Fibroblast of skin of back (primary cell): ENCODE data around the gene PSMD5.
A peak's percentile ranks its signal among the peaks of the same experiment; 100 is the strongest.
"Not testable (repeated sequence)": the region's sequence is repeated elsewhere in the genome, so short reads cannot be mapped to it uniquely, and the experiment has no call there.

Experiments
- DNase-seq: peaks from one replicate; pipeline ENCODE4 v3.0.0-alpha.2; 2013

PSMD5 gene

GRCh38 chr9:120854596-120855327 lies 12.0 kb upstream of the PSMD5 start:
- DNase-seq: no peak

- no peak for DNase-seq
These were observed 10.5 kb upstream of the PSMD5 start for GRCh38 chr9:120853198-120853597.

GRCh38 chr9:120852240-120853010 lies 9.7 kb upstream of the PSMD5 start:
- DNase-seq: no peak

- no peak for DNase-seq
These were observed 8.7 kb upstream of the PSMD5 start for GRCh38 chr9:120851449-120851848.

GRCh38 chr9:120850315-120850714 lies 7.6 kb upstream of the PSMD5 start:
- no peak for DNase-seq

DNA sequence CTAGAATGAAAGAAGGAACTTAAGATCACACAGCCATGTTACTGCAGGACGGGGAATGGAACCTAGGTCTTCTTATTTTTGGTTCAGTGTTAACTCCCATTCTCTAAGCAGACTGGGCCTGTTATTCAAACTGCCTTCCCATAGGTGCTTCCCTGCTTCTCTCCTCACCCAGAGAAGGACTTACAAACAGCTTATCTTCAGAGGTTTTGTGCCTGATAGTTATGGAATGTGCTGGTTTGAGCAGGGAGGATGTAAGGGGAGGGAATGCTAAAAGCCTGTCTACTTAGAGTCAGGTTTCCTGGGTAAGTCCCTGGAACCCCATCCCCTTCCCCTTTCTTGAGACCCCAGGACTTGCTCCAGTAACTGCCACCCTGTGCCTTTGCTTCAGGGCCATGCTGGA lies 4.2 kb upstream of the PSMD5 start:
- DNase-seq: no peak

- DNase-seq: no peak
These were observed 3.6 kb upstream of the PSMD5 start for GRCh38 chr9:120846251-120846889.

GRCh38 chr9:120845255-120845654 lies 2.5 kb upstream of the PSMD5 start:
- no peak for DNase-seq

DNA sequence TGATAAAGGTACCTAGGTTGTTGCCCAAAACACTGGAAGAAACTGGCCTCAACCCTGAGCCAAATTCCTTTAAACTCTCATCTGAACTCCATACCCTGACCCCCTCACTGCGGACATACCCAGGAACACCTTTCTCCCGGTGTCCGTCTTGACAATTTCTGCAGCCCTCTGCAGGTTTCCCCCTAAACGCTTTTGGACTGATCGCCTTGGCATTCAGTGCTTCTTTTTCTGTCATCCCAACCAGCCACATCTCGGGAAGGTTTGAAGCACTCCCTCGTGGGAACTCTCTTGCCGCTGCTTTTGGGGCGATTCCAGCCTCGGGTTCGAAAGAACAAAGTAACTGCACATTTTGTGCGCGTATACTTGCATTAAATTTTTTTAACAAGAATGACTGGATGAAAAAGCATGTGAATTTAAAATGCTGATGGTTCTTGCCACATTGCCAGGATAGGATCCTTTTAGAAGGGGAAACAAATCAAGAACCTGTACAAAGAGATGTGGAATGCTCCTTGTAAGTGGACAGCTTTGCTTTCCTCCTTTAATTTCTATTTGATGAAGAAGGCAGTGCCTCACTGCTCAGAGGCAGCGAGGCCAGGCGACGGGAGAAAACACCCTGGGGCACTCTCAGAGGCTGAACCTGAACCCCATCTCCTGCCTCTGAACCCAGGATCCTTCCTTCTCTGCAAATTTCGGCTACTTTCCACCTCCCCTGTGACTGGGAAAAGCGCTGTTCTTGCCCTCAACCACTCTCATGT lies 615 bp downstream of the PSMD5 start:
- DNase-seq: peak; percentile 2

GRCh38 chr9:120839146-120839545 lies 3.6 kb downstream of the PSMD5 start:
- no peak for DNase-seq

DNA sequence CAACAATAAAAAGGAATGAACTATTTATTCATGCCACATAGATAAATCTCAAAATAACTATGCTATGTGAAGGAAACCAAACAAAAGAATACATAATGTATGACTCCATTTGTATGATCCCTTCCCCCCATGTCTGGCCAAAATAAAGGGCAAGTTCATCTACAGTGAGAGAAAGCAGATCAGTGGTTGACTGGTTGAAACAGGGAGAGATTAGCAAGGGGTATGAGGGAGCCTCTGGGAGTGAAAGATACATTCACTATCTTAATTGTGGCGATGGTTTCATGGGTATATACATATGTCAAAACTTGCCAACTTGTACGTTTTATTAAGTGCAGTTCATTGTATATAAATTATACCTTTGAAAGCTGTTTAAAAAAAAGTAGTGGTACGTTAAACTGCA lies 4.8 kb downstream of the PSMD5 start:
- no peak for DNase-seq

GRCh38 chr9:120833325-120833724 lies 9.4 kb downstream of the PSMD5 start:
- DNase-seq: no peak

GRCh38 chr9:120832807-120833206 lies 9.9 kb downstream of the PSMD5 start:
- DNase-seq: no peak

- DNase-seq: no peak
These were observed 11.9 kb downstream of the PSMD5 start for GRCh38 chr9:120830865-120831264.

DNA sequence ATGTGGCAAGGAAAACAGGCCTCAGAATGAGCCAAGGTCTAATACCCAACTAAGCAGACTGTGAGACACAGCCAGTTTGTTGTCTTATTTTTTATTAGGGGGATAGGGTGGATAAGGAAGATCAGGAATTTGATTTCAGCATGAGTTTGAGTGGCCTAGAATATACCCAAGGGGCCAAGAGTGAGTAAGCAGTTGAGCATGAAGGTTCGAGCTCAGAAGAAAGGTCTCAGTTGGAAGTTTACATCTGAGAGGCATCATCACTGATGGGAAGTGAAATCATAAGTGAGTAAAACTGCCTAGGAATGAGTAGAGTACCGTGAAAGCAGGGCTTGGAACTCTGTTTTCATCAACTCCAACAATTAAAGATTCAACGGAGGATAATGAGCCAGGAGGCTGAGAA lies 12.6 kb downstream of the PSMD5 start:
- DNase-seq: peak; percentile 41

- no peak for DNase-seq
These were observed 13.1 kb downstream of the PSMD5 start for GRCh38 chr9:120829650-120830049.

DNA sequence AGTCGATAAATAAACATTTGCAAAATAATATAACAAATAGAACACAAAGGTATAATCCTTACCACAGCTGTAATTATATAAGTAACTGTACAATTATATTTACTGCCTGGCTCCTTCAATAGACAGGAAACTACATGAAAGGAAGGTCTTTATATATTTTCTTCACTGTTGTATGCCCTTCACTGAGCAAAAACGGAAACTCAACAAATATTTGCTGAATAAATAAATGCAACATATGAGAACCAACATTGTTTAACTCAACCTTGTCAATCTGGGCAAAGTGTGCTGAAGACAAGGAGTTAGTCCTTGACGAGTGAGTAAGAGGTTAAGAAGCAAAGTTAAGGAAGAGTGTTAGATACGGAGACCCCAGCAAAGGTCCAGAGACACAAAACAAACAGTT lies 22.6 kb downstream of the PSMD5 start:
- no peak for DNase-seq

- no peak for DNase-seq
These were observed 24.1 kb downstream of the PSMD5 start for GRCh38 chr9:120818595-120818994.

DNA sequence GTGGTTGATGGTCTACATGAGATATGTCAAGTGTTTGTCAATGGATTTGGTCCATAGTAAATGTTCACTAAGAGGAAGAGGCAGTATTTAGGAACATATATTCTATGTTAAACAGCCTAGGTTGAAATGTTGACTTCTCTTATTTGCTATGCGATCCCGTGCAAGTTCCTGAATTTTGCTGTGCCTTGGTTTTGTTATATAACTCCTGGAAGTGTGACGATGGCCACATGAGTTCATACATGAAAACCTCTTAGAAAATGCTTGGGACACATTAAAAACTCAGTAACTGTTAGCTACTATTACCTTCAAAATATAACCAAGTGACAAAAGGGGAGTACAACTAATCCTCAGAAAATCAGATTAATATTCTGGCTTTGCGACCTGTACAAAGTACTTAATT lies 27.6 kb downstream of the PSMD5 start:
- no peak for DNase-seq

DNA sequence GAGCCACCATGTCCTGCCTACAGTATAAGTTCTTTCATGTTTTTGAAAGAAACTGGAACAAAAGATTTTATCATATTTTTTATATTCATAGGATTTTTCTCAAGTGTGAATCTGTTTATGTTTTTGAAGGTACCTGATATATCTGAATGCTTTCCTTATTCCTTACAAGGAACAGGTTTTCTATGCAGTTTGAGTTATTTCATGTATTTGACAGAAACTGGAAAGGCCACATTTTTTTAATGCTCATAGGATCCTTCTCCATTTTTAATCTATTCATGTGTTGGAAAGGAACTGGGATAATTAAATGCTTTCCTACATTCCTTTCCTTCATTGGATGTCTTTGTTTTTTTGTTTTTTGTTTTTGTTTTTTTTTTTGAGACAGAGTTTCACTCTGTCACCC lies 33.8 kb downstream of the PSMD5 start:
- no peak for DNase-seq

GRCh38 chr9:120807607-120808379 lies 34.9 kb downstream of the PSMD5 start:
- no peak for DNase-seq

- not testable (repeated sequence) for DNase-seq
These were observed 37.8 kb downstream of the PSMD5 start for GRCh38 chr9:120804784-120805363.
